Kidney tubule cell (primary cell): Measurements from ENCODE around the gene NTN1.

Experiments
- DNase-seq: peaks from one replicate; pipeline ENCODE4 v3.0.0-alpha.2; 2018; ENCODE audit warnings: low spot score

NTN1 gene

GRCh38 chr17:9218911-9219310 lies 197.6 kb downstream of the NTN1 start:
- no peak for DNase-seq

- DNase-seq, result no peak
Measured at GRCh38 chr17:9219631-9220397, 198.5 kb downstream of the NTN1 start.

- no peak for DNase-seq
Measured at GRCh38 chr17:9220398-9221146, 199.3 kb downstream of the NTN1 start.

DNA sequence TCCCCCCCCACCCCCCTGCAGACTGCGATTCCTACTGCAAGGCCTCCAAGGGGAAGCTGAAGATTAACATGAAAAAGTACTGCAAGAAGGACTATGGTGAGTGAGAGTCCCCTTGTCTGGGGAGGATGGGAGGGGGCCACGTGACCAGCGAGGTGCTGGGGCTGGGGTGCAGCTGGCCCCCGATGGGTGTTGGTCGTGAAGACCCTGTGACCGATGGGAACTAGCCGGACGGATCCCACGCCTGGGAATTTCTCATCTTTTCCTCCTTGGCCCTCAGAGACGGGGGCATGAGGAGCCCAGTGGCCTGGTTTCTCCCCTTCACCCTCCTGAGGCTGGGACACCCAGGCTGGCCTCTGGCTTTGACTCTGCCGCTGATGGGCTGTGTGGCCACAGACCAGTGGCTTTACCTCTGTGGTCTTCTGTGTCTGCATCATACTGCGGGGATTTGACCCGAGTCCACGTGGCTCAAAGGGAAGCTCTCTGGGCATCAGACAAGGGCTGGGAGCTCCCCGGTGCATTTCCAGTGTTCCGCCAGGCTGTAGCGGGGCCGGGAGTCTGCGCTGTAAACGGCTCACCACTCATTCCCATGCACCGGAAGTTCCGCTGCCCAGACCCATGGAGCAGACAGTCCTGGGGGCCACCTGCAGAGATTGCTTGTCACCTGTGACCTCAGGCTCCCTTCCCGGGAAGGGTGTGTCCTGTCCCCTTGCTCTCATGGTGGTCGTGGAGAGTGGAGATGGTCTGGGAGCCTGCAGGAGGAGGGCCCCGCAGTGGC lies 200.0 kb downstream of the NTN1 start:
- no peak for DNase-seq

DNA sequence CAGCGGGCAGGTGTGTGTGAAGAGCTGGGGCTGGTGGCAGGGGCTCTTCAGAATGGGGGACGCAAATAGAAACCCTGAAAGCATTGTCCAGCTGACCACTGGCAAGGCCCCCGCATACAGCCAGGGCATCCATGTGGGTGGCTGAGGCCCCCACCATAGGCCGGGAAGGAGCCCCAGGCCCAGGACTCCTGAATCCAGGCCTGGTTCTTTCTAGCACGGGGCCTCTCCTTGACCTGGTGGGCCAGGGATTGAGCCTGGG lies 200.5 kb downstream of the NTN1 start:
- DNase-seq, result no peak

DNA sequence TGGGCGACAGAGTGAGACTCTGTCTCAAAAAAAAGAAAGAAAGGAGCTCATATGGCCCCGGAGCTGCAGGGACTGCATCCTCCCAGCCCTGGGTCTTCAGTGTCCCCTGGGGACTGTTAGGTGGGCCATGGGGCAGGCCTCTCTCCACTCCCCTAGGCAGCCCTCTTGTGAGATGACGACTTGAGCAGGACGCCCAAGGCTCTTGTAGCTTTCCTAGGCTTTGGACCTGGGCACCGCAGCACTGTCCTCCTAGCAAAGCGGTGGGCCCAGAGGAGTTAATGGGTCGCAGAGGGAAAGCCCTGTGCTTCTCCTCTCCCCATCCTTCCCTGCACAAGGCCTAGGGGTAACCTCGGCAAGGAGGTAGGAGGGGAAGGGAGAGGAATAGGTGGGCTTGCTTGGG lies 202.2 kb downstream of the NTN1 start:
- no peak for DNase-seq

GRCh38 chr17:9224485-9224884 lies 203.2 kb downstream of the NTN1 start:
- DNase-seq, result no peak

GRCh38 chr17:9225305-9226101 lies 204.2 kb downstream of the NTN1 start:
- DNase-seq, result no peak

- no peak for DNase-seq
Measured at GRCh38 chr17:9226130-9226793, 205.0 kb downstream of the NTN1 start.

GRCh38 chr17:9226794-9227135 lies 205.5 kb downstream of the NTN1 start:
- DNase-seq, result no peak

- no peak for DNase-seq
Measured at GRCh38 chr17:9227819-9228407, 206.6 kb downstream of the NTN1 start.

DNA sequence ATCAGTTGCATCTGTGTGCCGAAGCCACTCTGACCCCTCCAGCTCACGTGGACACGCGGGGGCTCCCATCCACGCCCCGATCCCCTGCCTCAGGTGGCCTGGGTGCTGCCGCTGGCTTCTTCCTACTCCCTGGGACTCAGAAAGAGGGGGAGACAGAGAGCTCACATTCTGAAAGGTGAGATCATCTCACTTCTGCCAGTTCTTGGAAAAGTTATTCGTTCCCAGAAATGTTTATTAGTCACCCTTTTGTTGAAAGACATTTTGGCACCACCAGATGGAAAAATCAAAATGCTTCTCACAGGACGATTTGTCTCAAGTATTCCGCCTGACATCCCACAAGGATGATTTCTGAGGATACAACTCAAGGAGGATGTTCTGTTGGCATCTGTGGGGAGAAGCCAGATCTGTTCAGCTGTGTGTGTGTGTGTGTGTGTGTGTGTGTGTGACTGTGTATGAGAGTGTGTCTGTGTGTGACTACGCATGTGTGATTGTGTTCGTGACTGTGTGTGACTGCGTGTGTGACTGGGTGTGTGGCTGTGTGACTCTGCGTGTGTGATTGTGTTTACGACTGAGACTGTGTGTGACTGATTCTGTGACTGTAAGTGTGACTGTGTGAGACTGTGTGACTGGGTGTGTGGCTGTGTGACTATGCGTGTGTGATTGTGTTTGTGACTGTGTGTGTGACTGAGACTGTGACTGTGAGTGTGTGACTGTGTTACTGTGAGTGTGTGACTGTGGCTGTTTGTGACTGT lies 207.3 kb downstream of the NTN1 start:
- DNase-seq, result peak; percentile 46

GRCh38 chr17:9229160-9229825 lies 208.0 kb downstream of the NTN1 start:
- DNase-seq, result no peak

GRCh38 chr17:9229826-9230201 lies 208.5 kb downstream of the NTN1 start:
- no peak for DNase-seq

GRCh38 chr17:9230346-9230745 lies 209.0 kb downstream of the NTN1 start:
- DNase-seq, result no peak

- no peak for DNase-seq
Measured at GRCh38 chr17:9230861-9231260, 209.6 kb downstream of the NTN1 start.

GRCh38 chr17:9231449-9232154 lies 210.3 kb downstream of the NTN1 start:
- DNase-seq, result no peak

DNA sequence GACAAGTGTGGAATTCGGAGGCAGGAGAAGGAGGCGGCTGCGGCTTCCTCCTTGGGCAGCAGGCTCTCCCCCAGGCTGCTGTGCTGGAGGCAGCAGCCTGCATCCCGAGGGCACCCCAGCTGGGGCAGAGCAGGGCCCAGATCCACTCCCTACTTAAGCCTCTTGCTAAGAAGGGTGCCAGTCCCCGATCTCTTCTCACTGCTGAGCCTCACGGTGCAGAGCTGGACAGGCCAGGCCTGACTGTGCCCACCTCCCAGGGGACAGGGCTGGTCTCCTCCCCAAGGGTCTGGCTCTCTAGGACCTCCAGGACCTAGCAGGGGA lies 210.8 kb downstream of the NTN1 start:
- no peak for DNase-seq

GRCh38 chr17:9232591-9233270 lies 211.4 kb downstream of the NTN1 start:
- DNase-seq, result no peak
